ENCODE measurements around the gene DNAL4.

The DNAL4 gene

GRCh38 chr22:38793721-38794466 lies at the start of gene DNAL4:
Gene DNAL4, minus strand, starts transcription at chr22:38794143. Its CDS starts 11,412 bp downstream, at chr22:38782731.
- Histone ChIP-seq H3K9me3 (ENCODE audit: insufficient read depth, low read length, severe bottlenecking) (no peaks in the 10 kb centered on the region), H3K9ac (ENCODE audit: low read depth, low read length) (peak within 1 kb of the TSS; percentile 61), H2AFZ (ENCODE audit: low read depth, low read length) (peak within 1 kb of the TSS; percentile 90), H3K36me3 (ENCODE audit: insufficient read depth, low read length) (peaks cover 8% of the 10 kb centered on the region; the same call in 1 of the 2 replicates), H3K79me2 (ENCODE audit: insufficient read depth, low read length) (peaks cover 9% of the 10 kb centered on the region), H4K20me1 (ENCODE audit: insufficient read depth, low read length) (no peaks in the 10 kb centered on the region), H3K4me2 (ENCODE audit: insufficient read depth, low read length) (peak within 1 kb of the TSS; percentile 96), H3K4me3 (ENCODE audit: low read depth in 1 of 2, low read length in 2 of 2) (peak within 1 kb of the TSS; percentile 60 to 91), H3K4me1 (ENCODE audit: insufficient read depth, low read length) (peaks cover 21% of the 10 kb centered on the region), H3K27ac (ENCODE audit: low read length) (peak within 1 kb of the TSS; percentile 65), H3K27me3 (ENCODE audit: insufficient read depth, low read length, poor library complexity) (no peaks in the 10 kb centered on the region)
- TF ChIP-seq CTCF (IDR thresholded peaks at IDR 0.05; ENCODE audit: borderline replicate concordance, extremely low read depth, low read length, poor library complexity, severe bottlenecking) (no peak), EZH2 (IDR thresholded peaks at IDR 0.05; ENCODE audit: borderline replicate concordance, low read depth, low read length, severe bottlenecking) (no peak)
- peak; percentile 98 for ATAC-seq (ENCODE audit: insufficient read depth, low read depth)
- peak; percentile 95 for DNase-seq

GRCh38 chr22:38843201-38843656 lies 49.3 kb upstream of the DNAL4 start:
- peak overlapping the region; percentile 53; the same call in 1 of the 2 replicates for H3K4me2 ChIP-seq (ENCODE audit: insufficient read depth, low read length)
- H3K27ac ChIP-seq (ENCODE audit: low read length), result no peak overlapping the region
- no peak overlapping the region for H3K9ac ChIP-seq (ENCODE audit: low read depth, low read length)
- peak; percentile 54 for DNase-seq
- 0 out of 2 replicates have a peak, but pooled peaks cover 5% of the 10 kb centered on the region for H3K4me1 ChIP-seq (ENCODE audit: insufficient read depth, low read length)
- peaks cover 22% of the 10 kb centered on the region for H4K20me1 ChIP-seq (ENCODE audit: insufficient read depth, low read length)
- H3K27me3 ChIP-seq (ENCODE audit: insufficient read depth, low read length, poor library complexity), result peaks cover 60% of the 10 kb centered on the region
- TF ChIP-seq EZH2 (IDR thresholded peaks at IDR 0.05; ENCODE audit: borderline replicate concordance, low read depth, low read length, severe bottlenecking) (no peak), CTCF (IDR thresholded peaks at IDR 0.05; ENCODE audit: borderline replicate concordance, extremely low read depth, low read length, poor library complexity, severe bottlenecking) (peak; percentile 18)
- ATAC-seq (ENCODE audit: insufficient read depth, low read depth), result peak; percentile 89
- H2AFZ ChIP-seq (ENCODE audit: low read depth, low read length), result no peak overlapping the region
- no peaks in the 10 kb centered on the region for H3K9me3 ChIP-seq (ENCODE audit: insufficient read depth, low read length, severe bottlenecking)
- H3K36me3 ChIP-seq (ENCODE audit: insufficient read depth, low read length), result no peaks in the 10 kb centered on the region
- no peaks in the 10 kb centered on the region for H3K79me2 ChIP-seq (ENCODE audit: insufficient read depth, low read length)
- H3K4me3 ChIP-seq (ENCODE audit: low read depth in 1 of 2, low read length in 2 of 2), result peak overlapping the region in 1 of 2 experiments; percentile 20; a peak in 1 of 4 replicates

- peaks cover 57% of the 10 kb centered on the region for H3K27me3 ChIP-seq (ENCODE audit: insufficient read depth, low read length, poor library complexity)
- no peaks in the 10 kb centered on the region for H3K79me2 ChIP-seq (ENCODE audit: insufficient read depth, low read length)
- H3K36me3 ChIP-seq (ENCODE audit: insufficient read depth, low read length), result no peaks in the 10 kb centered on the region
- no peak overlapping the region for H3K27ac ChIP-seq (ENCODE audit: low read length)
- no peak overlapping the region for H3K9ac ChIP-seq (ENCODE audit: low read depth, low read length)
- peak overlapping the region; percentile 53; the same call in 1 of the 2 replicates for H3K4me2 ChIP-seq (ENCODE audit: insufficient read depth, low read length)
- H2AFZ ChIP-seq (ENCODE audit: low read depth, low read length), result no peak overlapping the region
- H3K4me1 ChIP-seq (ENCODE audit: insufficient read depth, low read length), result 0 out of 2 replicates have a peak, but pooled peaks cover 5% of the 10 kb centered on the region
- DNase-seq (no peak), ATAC-seq (ENCODE audit: insufficient read depth, low read depth) (no peak)
- peaks cover 18% of the 10 kb centered on the region for H4K20me1 ChIP-seq (ENCODE audit: insufficient read depth, low read length)
- no peak overlapping the region for H3K4me3 ChIP-seq (ENCODE audit: low read depth in 1 of 2, low read length in 2 of 2)
- no peak for TF ChIP-seq CTCF (IDR thresholded peaks at IDR 0.05; ENCODE audit: borderline replicate concordance, extremely low read depth, low read length, poor library complexity, severe bottlenecking)
- peak; percentile 32 for TF ChIP-seq EZH2 (IDR thresholded peaks at IDR 0.05; ENCODE audit: borderline replicate concordance, low read depth, low read length, severe bottlenecking)
- H3K9me3 ChIP-seq (ENCODE audit: insufficient read depth, low read length, severe bottlenecking), result no peaks in the 10 kb centered on the region
Observed at GRCh38 chr22:38842512-38843200, 48.7 kb upstream of the DNAL4 start.
